ENCODE data around the gene RAB3IP. TPM values are rescaled to one million over a fixed set of nuclear protein-coding genes. Genes with fewer than 3 reads are reported as not detected.

The RAB3IP gene
- total and polyA plus RNA-seq, 9 donors: 3.9 to 31.7 (median 6.7) TPM

- Histone ChIP-seq H3K27me3 (no peaks in the 10 kb centered on the region), H3K9me3 (no peaks in the 10 kb centered on the region), H3K4me1 (ENCODE audit: insufficient read depth) (no peaks in the 10 kb centered on the region), H3K36me3 (no peaks in the 10 kb centered on the region), H3K27ac (no peak overlapping the region), H3K4me3 (no peak overlapping the region)
- no peak for TF ChIP-seq CTCF (IDR thresholded peaks at IDR 0.05)
- TF ChIP-seq EP300 (IDR thresholded peaks at IDR 0.05): no peak
- no peak for TF ChIP-seq POLR2A (IDR thresholded peaks at IDR 0.05)
- 87 to 90% (median 88%) methylated on average over 4 of the region's 4 CpGs for WGBS, 3 donors
- DNase-seq: no peak
- intact Hi-C loops (cut with DNase I): no loop called here
Observed at GRCh38 chr12:69837657-69838415, 99.2 kb downstream of the RAB3IP start.

DNA sequence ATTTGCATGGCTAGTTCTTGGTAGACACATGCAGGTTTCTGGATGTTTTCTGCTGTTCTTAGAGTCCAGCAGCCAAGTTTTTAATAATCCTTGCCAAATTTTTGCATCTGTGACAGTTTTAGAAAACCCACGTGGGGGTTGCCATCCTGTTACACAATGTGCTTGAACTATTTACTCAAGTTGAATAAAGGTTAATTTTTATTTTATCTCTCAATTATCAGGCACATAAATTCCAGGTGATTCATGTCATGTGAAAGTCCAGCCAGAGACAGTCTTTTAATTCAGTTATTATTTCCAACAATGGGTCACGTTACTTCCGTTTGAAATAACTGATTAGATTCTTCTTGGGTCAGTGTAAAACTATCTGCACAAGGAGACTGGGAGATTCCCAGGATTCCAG lies 102.1 kb downstream of the RAB3IP start:
- 14 to 16% (median 14%) methylated on average over 3 of the region's 3 CpGs for WGBS, 3 donors
- Histone ChIP-seq H3K9me3 (no peaks in the 10 kb centered on the region), H3K36me3 (no peaks in the 10 kb centered on the region), H3K27ac (no peak overlapping the region), H3K4me3 (no peak overlapping the region), H3K27me3 (no peaks in the 10 kb centered on the region), H3K4me1 (ENCODE audit: insufficient read depth) (no peaks in the 10 kb centered on the region)
- TF ChIP-seq POLR2A (IDR thresholded peaks at IDR 0.05) (no peak), EP300 (IDR thresholded peaks at IDR 0.05) (no peak), CTCF (IDR thresholded peaks at IDR 0.05) (no peak)
- intact Hi-C loops (cut with DNase I): no loop called here
- DNase-seq: no peak

- no peak overlapping the region for H3K27ac ChIP-seq
- H3K4me1 ChIP-seq (ENCODE audit: insufficient read depth): no peaks in the 10 kb centered on the region
- DNase-seq: no peak
- no peak for TF ChIP-seq EP300 (IDR thresholded peaks at IDR 0.05)
- TF ChIP-seq POLR2A (IDR thresholded peaks at IDR 0.05): no peak
- no peak for TF ChIP-seq CTCF (IDR thresholded peaks at IDR 0.05)
- 43 to 49% (median 47%) methylated on average over 2 of the region's 2 CpGs for WGBS, 3 donors
- intact Hi-C loops (cut with DNase I): no loop called here
- no peak overlapping the region for H3K4me3 ChIP-seq
- no peaks in the 10 kb centered on the region for H3K27me3 ChIP-seq
- H3K9me3 ChIP-seq: no peaks in the 10 kb centered on the region
- no peaks in the 10 kb centered on the region for H3K36me3 ChIP-seq
Observed at GRCh38 chr12:69843608-69844007, 104.9 kb downstream of the RAB3IP start.

DNA sequence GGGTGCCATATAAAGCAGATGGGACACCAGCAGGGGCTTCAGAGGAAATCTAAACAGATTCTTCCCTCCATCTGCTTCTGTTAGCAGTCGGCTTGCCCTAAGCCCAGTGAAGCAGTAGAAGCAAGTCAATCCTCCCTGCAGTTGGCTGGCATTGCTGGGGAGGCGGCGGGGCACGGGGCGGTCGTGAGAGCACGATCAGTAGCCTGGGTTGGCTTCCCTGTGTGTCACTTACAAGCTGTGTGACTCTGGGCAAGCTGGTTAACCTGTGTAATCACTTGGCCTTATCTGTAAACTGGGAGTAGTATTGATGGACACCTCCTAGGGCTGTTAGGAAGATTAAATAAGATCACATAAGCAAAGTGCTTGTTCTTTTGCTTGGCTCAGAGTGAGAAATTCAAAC lies 105.8 kb downstream of the RAB3IP start:
- H3K4me3 ChIP-seq: no peak overlapping the region
- H3K36me3 ChIP-seq: no peaks in the 10 kb centered on the region
- 87 to 95% (median 91%) methylated on average over 7 of the region's 7 CpGs for WGBS, 3 donors
- H3K27me3 ChIP-seq: no peaks in the 10 kb centered on the region
- no peak for DNase-seq
- TF ChIP-seq CTCF (IDR thresholded peaks at IDR 0.05) (no peak), EP300 (IDR thresholded peaks at IDR 0.05) (no peak), POLR2A (IDR thresholded peaks at IDR 0.05) (no peak)
- H3K4me1 ChIP-seq (ENCODE audit: insufficient read depth): no peaks in the 10 kb centered on the region
- no peaks in the 10 kb centered on the region for H3K9me3 ChIP-seq
- intact Hi-C loops (cut with DNase I): no loop called here
- no peak overlapping the region for H3K27ac ChIP-seq
